ENCODE results near the gene VEPH1. TPM values are rescaled to one million over a fixed set of nuclear protein-coding genes. Genes with fewer than 3 reads are reported as not detected.

VEPH1 gene
- total and polyA plus RNA-seq, 12 donors = 0.07 to 0.85 (median 0.56) TPM; not detected in 5

GRCh38 chr3:157336252-157337009, 166.8 kb downstream of the VEPH1 start:
- no peaks in the 10 kb centered on the region for H3K27me3 ChIP-seq
- ATAC-seq = no peak
- peaks cover 0 to 15% (median 0%) of the 10 kb centered on the region in 11 donors for H3K9me3 ChIP-seq
- WGBS, 2 donors = 88 to 93% methylated on average over 4 of the region's 4 CpGs
- no peak overlapping the region for H3K4me3 ChIP-seq
- H3K4me1 ChIP-seq = no peaks in the 10 kb centered on the region
- H3K27ac ChIP-seq = no peak overlapping the region
- no peak for DNase-seq
- TF ChIP-seq CTCF (IDR thresholded peaks at IDR 0.05) = no peak
- intact Hi-C loops (cut with DNase I) = no loop called here
- H3K36me3 ChIP-seq = no peaks in the 10 kb centered on the region

GRCh38 chr3:157335233-157336076, 167.8 kb downstream of the VEPH1 start:
- Histone ChIP-seq H3K4me1 (no peaks in the 10 kb centered on the region), H3K9me3 (peaks cover 0 to 11% (median 0%) of the 10 kb centered on the region in 11 donors), H3K27me3 (no peaks in the 10 kb centered on the region), H3K4me3 (no peak overlapping the region), H3K36me3 (no peaks in the 10 kb centered on the region), H3K27ac (no peak overlapping the region)
- no peak for DNase-seq
- 74% methylated on average over 7 of the region's 7 CpGs for WGBS, 2 donors
- no peak for TF ChIP-seq CTCF (IDR thresholded peaks at IDR 0.05)
- intact Hi-C loops (cut with DNase I) = no loop called here
- no peak for ATAC-seq

- TF ChIP-seq CTCF (IDR thresholded peaks at IDR 0.05) = no peak
- WGBS, 2 donors = 77 to 79% methylated on average over 2 of the region's 2 CpGs
- Histone ChIP-seq H3K9me3 (no peaks in the 10 kb centered on the region), H3K27ac (no peak overlapping the region), H3K27me3 (no peaks in the 10 kb centered on the region), H3K36me3 (no peaks in the 10 kb centered on the region), H3K4me3 (no peak overlapping the region), H3K4me1 (peaks cover 0 to 9% (median 0%) of the 10 kb centered on the region in 9 donors)
- ATAC-seq = no peak
- no peak for DNase-seq
- intact Hi-C loops (cut with DNase I) = no loop called here
Observed at GRCh38 chr3:157333551-157333991, 169.6 kb downstream of the VEPH1 start.

- H3K27me3 ChIP-seq = no peaks in the 10 kb centered on the region
- no peak for ATAC-seq
- no peak for TF ChIP-seq CTCF (IDR thresholded peaks at IDR 0.05)
- DNase-seq = no peak
- intact Hi-C loops (cut with DNase I) = no loop called here
- H3K4me3 ChIP-seq = no peak overlapping the region
- H3K36me3 ChIP-seq = no peaks in the 10 kb centered on the region
- peaks cover 0 to 9% (median 0%) of the 10 kb centered on the region in 9 donors for H3K4me1 ChIP-seq
- H3K27ac ChIP-seq = no peak overlapping the region
- 93 to 94% methylated on average over 1 of the region's 1 CpG for WGBS, 2 donors
- H3K9me3 ChIP-seq = peaks cover 0 to 7% (median 0%) of the 10 kb centered on the region in 11 donors
Observed at GRCh38 chr3:157330206-157330605, 173.0 kb downstream of the VEPH1 start.
